BLaER1 treated with 17β-estradiol and CSF1 and Interleukin-3, amounts not matched to agents 10 nM and 100 nM (cell line): Measurements from ENCODE around the gene LAMB4.
"Not testable (repeated sequence)": the region's sequence is repeated elsewhere in the genome, so short reads cannot be mapped to it uniquely, and the experiment has no call there.

Experiments
- H3K27ac ChIP-seq, 11 experiments: shearing (Covaris generic); formaldehyde crosslinking; 2 replicates each; pipeline ENCODE4 v1.8.1; 2022
- H3K27me3 ChIP-seq, 11 experiments: shearing (Covaris generic); formaldehyde crosslinking; 2 replicates each; pipeline ENCODE4 v1.8.1; 2022
- H3K36me3 ChIP-seq, 11 experiments: shearing (Covaris generic); formaldehyde crosslinking; 2 replicates each; pipeline ENCODE4 v1.8.1; 2022
- H3K4me1 ChIP-seq, 10 experiments: shearing (Covaris generic); formaldehyde crosslinking; 2 replicates each; pipeline ENCODE4 v1.8.1; 2022
- H3K4me2 ChIP-seq, 11 experiments: shearing (Covaris generic); formaldehyde crosslinking; 2 replicates each; pipeline ENCODE4 v1.8.1; 2022
- H3K4me3 ChIP-seq, 10 experiments: shearing (Covaris generic); formaldehyde crosslinking; 2 replicates each; pipeline ENCODE4 v1.8.1; 2022
- H3K9ac ChIP-seq, 11 experiments: shearing (Covaris generic); formaldehyde crosslinking; 2 replicates each; pipeline ENCODE4 v1.8.1; 2022
- H3K9me3 ChIP-seq, 11 experiments: shearing (Covaris generic); formaldehyde crosslinking; replicated peaks in 1 of 11; 2 replicates each; pipeline ENCODE4 v1.8.1; 2022
- H4K20me1 ChIP-seq, 11 experiments: shearing (Covaris generic); formaldehyde crosslinking; 2 replicates each; pipeline ENCODE4 v1.8.1; 2022
- Cebpa-rat ChIP-seq, 11 experiments: shearing (Covaris generic); IDR thresholded peaks; 2 replicates each; pipeline ENCODE4 v1.8.1; 2022

LAMB4 gene

DNA sequence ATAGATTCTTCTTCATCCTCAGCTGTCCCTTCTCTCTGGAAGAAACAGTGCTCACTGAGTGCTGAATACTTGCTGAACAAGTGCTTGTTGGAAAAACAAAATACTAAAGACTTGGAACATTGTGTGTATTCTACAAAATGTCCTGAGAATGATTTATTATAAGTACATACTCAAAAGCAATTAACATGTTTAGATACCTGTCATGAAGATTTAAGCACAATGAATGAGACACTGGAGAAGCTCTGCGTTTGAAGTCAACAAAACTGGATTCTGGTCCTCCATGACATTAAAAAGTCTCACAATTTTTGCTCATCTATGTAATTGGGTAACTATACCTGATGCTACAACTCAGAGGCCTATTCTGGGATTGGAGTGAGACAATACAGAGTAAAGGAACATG, 92.4 kb downstream of the LAMB4 start:
- no peaks in the 10 kb centered on the region for H3K9me3 ChIP-seq
- no peaks in the 10 kb centered on the region for H3K27me3 ChIP-seq
- H3K4me1 ChIP-seq: no peaks in the 10 kb centered on the region; a peak in 1 of 20 replicates
- no peak overlapping the region for H3K9ac ChIP-seq
- H3K27ac ChIP-seq: no peak overlapping the region
- H3K4me2 ChIP-seq: no peak overlapping the region
- no peak overlapping the region for H3K4me3 ChIP-seq
- no peaks in the 10 kb centered on the region for H3K36me3 ChIP-seq
- no peaks in the 10 kb centered on the region for H4K20me1 ChIP-seq
- no peak for TF ChIP-seq Cebpa-rat (IDR thresholded peaks at IDR 0.05)

- Histone ChIP-seq H3K4me1 (no peaks in the 10 kb centered on the region; a peak in 1 of 20 replicates), H3K4me2 (no peak overlapping the region), H3K27me3 (no peaks in the 10 kb centered on the region), H3K4me3 (no peak overlapping the region), H3K9ac (no peak overlapping the region), H4K20me1 (no peaks in the 10 kb centered on the region), H3K9me3 (no peaks in the 10 kb centered on the region), H3K36me3 (no peaks in the 10 kb centered on the region), H3K27ac (no peak overlapping the region)
- TF ChIP-seq Cebpa-rat (IDR thresholded peaks at IDR 0.05): no peak
These were observed 93.0 kb downstream of the LAMB4 start for GRCh38 chr7:108037140-108037539.

DNA sequence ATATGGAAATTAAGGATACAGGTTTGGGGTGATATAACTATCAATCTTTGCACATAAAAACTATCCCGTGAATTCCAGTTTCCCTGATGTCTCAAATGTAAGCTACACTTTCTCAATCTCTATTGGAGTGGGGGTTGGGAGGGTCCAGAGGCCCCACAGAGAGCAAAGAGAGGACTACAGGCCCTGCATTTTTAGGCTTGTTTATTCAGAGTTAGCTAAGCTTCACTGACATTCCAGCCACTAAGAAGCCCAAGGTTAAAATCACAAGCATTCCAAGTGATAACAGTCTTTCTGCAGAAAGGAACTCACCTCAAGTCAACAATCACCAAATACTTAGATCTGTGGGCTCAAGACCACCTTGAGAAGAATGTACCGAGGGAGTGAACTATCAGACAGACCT, 95.6 kb downstream of the LAMB4 start:
- no peak for TF ChIP-seq Cebpa-rat (IDR thresholded peaks at IDR 0.05)
- Histone ChIP-seq H4K20me1 (no peaks in the 10 kb centered on the region), H3K9me3 (no peaks in the 10 kb centered on the region), H3K4me1 (no peaks in the 10 kb centered on the region; a peak in 1 of 20 replicates), H3K27ac (no peak overlapping the region), H3K4me3 (no peak overlapping the region), H3K27me3 (no peaks in the 10 kb centered on the region), H3K9ac (no peak overlapping the region), H3K4me2 (no peak overlapping the region), H3K36me3 (no peaks in the 10 kb centered on the region)

GRCh38 chr7:108033776-108034497, 96.2 kb downstream of the LAMB4 start:
- H3K27me3 ChIP-seq: no peaks in the 10 kb centered on the region
- no peak overlapping the region for H3K9ac ChIP-seq
- H3K4me2 ChIP-seq: no peak overlapping the region
- no peak overlapping the region for H3K4me3 ChIP-seq
- no peaks in the 10 kb centered on the region for H4K20me1 ChIP-seq
- no peaks in the 10 kb centered on the region; a peak in 1 of 20 replicates for H3K4me1 ChIP-seq
- no peaks in the 10 kb centered on the region for H3K36me3 ChIP-seq
- no peaks in the 10 kb centered on the region for H3K9me3 ChIP-seq
- no peak for TF ChIP-seq Cebpa-rat (IDR thresholded peaks at IDR 0.05)
- H3K27ac ChIP-seq: no peak overlapping the region

DNA sequence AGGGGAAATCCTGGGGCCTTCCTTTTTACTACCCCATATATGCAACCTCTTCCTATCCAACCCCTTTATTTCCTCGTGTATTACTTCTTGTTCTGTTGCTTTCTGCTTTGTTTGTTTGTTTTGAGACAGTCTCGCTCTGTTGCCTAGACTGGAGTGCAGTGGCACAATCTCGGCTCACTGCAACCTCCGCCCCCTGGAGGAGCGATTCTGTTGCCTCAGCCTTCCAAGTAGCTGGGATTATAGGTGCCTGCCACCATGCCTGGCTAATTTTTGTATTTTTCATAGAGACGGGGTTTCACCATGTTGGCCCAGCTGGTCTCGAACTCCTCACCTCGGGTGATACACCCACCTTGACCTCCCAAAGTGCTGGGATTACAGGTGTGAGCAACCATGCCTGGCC, 96.9 kb downstream of the LAMB4 start:
- not testable (repeated sequence) for H3K4me2 ChIP-seq, H3K9ac ChIP-seq, H3K4me1 ChIP-seq, H3K36me3 ChIP-seq, H3K27me3 ChIP-seq, H3K4me3 ChIP-seq, H4K20me1 ChIP-seq, H3K9me3 ChIP-seq, H3K27ac ChIP-seq

GRCh38 chr7:108030516-108030915, 99.6 kb downstream of the LAMB4 start:
- Histone ChIP-seq H3K4me2 (no peak overlapping the region), H3K4me1 (no peaks in the 10 kb centered on the region; a peak in 1 of 20 replicates), H3K36me3 (no peaks in the 10 kb centered on the region), H3K9ac (no peak overlapping the region), H3K27me3 (no peaks in the 10 kb centered on the region), H4K20me1 (no peaks in the 10 kb centered on the region), H3K27ac (no peak overlapping the region), H3K4me3 (no peak overlapping the region), H3K9me3 (no peaks in the 10 kb centered on the region)
- no peak for TF ChIP-seq Cebpa-rat (IDR thresholded peaks at IDR 0.05)

GRCh38 chr7:108029034-108029433, 101.1 kb downstream of the LAMB4 start:
- no peak overlapping the region for H3K9ac ChIP-seq
- no peaks in the 10 kb centered on the region for H3K9me3 ChIP-seq
- no peak overlapping the region for H3K4me3 ChIP-seq
- H3K4me2 ChIP-seq: no peak overlapping the region
- H3K4me1 ChIP-seq: no peaks in the 10 kb centered on the region; a peak in 1 of 20 replicates
- no peaks in the 10 kb centered on the region for H3K27me3 ChIP-seq
- TF ChIP-seq Cebpa-rat (IDR thresholded peaks at IDR 0.05): no peak
- H3K27ac ChIP-seq: no peak overlapping the region
- no peaks in the 10 kb centered on the region for H3K36me3 ChIP-seq
- no peaks in the 10 kb centered on the region for H4K20me1 ChIP-seq

DNA sequence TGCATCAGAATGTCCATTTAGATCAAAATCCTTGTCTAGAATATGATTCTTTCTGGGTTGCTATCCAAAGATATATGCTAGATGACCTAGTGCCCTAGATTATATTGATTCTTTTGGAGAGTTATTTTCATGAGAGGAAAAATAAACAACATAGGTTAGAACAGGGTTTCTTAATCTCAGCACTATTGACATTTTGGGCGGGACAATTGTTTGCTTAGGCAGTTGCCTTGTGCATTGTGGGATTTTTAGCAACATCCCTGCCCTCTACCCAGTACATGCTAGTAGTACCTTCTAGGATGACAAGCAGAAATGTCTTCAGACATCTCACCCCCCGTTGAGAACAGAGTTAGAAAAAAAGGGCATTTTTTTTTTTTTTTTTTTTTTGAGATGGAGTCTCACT, 102.0 kb downstream of the LAMB4 start:
- Histone ChIP-seq H3K36me3 (no peaks in the 10 kb centered on the region), H4K20me1 (no peaks in the 10 kb centered on the region), H3K9ac (no peak overlapping the region), H3K27ac (no peak overlapping the region), H3K4me3 (no peak overlapping the region), H3K27me3 (no peaks in the 10 kb centered on the region), H3K4me2 (no peak overlapping the region), H3K4me1 (no peaks in the 10 kb centered on the region; a peak in 1 of 20 replicates), H3K9me3 (no peaks in the 10 kb centered on the region)
- TF ChIP-seq Cebpa-rat (IDR thresholded peaks at IDR 0.05): no peak

DNA sequence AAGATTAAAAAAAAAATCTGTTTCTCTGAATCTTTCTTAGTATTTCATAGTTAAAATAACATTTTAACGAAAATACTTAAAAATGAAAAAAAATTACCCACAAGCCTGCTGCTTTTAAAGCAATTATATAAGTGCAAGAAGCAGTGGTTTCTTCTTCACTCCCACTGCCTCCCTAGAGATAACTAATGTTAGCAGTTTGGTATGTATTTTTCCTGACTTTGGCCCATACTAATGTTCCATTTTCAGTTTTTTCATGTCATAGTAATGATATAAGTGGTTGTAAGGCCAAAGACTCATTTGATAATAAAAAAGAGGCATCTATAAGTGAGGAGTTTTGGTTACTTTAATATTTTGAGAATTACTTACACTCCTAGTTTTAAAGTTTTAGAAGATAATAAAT, 102.9 kb downstream of the LAMB4 start:
- Histone ChIP-seq H3K4me2 (no peak overlapping the region), H3K9ac (no peak overlapping the region), H3K9me3 (no peaks in the 10 kb centered on the region), H4K20me1 (no peaks in the 10 kb centered on the region), H3K4me3 (no peak overlapping the region), H3K36me3 (no peaks in the 10 kb centered on the region), H3K27me3 (no peaks in the 10 kb centered on the region), H3K27ac (no peak overlapping the region), H3K4me1 (no peaks in the 10 kb centered on the region)
- TF ChIP-seq Cebpa-rat (IDR thresholded peaks at IDR 0.05): no peak

GRCh38 chr7:108026647-108027046, 103.5 kb downstream of the LAMB4 start:
- Histone ChIP-seq H3K9ac (no peak overlapping the region), H3K9me3 (no peaks in the 10 kb centered on the region), H3K27ac (no peak overlapping the region), H3K36me3 (no peaks in the 10 kb centered on the region), H3K4me1 (no peaks in the 10 kb centered on the region), H3K4me2 (no peak overlapping the region), H3K4me3 (no peak overlapping the region), H4K20me1 (no peaks in the 10 kb centered on the region), H3K27me3 (no peaks in the 10 kb centered on the region)
- TF ChIP-seq Cebpa-rat (IDR thresholded peaks at IDR 0.05): no peak
